PFSK-1 (cell line): ENCODE data around the gene VAT1L.

ENCODE experiments used
- POLR2AphosphoS5 ChIP-seq: IDR thresholded peaks from 2 replicates; pipeline ENCODE4 v1.6.1; 2012; ENCODE audit warnings: low read depth, mild to moderate bottlenecking, control low read depth, low read length, moderate library complexity
- SIN3A ChIP-seq: IDR thresholded peaks from 2 replicates; pipeline ENCODE4 v1.6.1; 2012; ENCODE audit warnings: mild to moderate bottlenecking, low read length, moderate library complexity, borderline replicate concordance; ENCODE audit not compliant: insufficient read depth

DNA sequence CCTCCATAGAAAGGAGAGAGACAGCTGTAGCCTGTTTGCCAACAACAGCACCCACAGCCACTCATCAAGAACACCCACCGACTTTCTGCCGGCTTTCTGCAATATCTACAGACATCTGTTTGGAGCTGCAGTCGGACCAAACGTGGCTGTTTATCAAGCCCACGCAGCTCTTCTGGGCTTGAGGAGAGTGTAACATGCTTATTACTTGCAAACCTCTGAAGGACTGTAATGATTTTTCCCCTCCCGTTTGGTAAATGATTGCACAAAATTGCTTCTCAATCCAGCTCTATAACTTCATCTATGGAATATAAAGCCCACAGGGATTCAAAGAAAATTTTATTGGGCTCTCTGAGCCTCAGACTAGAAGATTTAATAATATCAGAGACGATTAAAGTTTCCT is 100.5 kb downstream of the VAT1L start:
- no peak for TF ChIP-seq SIN3A
- TF ChIP-seq POLR2AphosphoS5: no peak
